HFFc6 (cell line): ENCODE data around the gene FHAD1. TPM values are rescaled to one million over a fixed set of nuclear protein-coding genes. Genes with fewer than 3 reads are reported as not detected.

ENCODE experiments used
- DNase-seq: peaks from one replicate; pipeline ENCODE4 v3.0.0-alpha.2; 2018
- H3K27ac Mint-ChIP-seq: 2 replicates; pipeline ENCODE4 v1.8.0; 2020; ENCODE audit warnings: mild to moderate bottlenecking, mixed read lengths
- H3K27me3 Mint-ChIP-seq: 2 replicates; pipeline ENCODE4 v1.8.0; 2021; ENCODE audit warnings: mild to moderate bottlenecking, moderate library complexity, mixed read lengths; ENCODE audit not compliant: insufficient read depth
- H3K36me3 Mint-ChIP-seq: 2 replicates; pipeline ENCODE4 v1.8.0; 2021; ENCODE audit warnings: low read depth, mixed read lengths
- H3K4me1 Mint-ChIP-seq: 2 replicates; pipeline ENCODE4 v1.8.0; 2020; ENCODE audit warnings: low read depth, mixed read lengths
- H3K4me3 Mint-ChIP-seq: 2 replicates; pipeline ENCODE4 v1.8.0; 2020; ENCODE audit warnings: mild to moderate bottlenecking, moderate library complexity, mixed read lengths
- H3K9me3 Mint-ChIP-seq: 2 replicates; pipeline ENCODE4 v1.8.0; 2020; ENCODE audit warnings: mild to moderate bottlenecking, mixed read lengths
- total RNA-seq, 6 experiments: library from RNA; stranded (reverse); fragmentation: NEBNext Ultra II Directional; extraction: Animal tissue kit (Norgen Biotek cat#: 25700); gene quantifications; 2 replicates in 1 of 6; 3 replicates in 5 of 6; pipeline ENCODE4 v1.2.3, GENCODE V29; 2021
- TF ChIP-seq, protein P1 (sequence below): fragments of 200-600 bp; sonication (generic); IDR thresholded peaks from 2 replicates; pipeline ENCODE4 v1.5.0; 2021; ENCODE audit warnings: antibody characterized with exemption, mild to moderate bottlenecking

FHAD1 gene
- total RNA-seq, 6 experiments from 2014 or later = 0.16 to 0.25 TPM; not detected in 4

- peaks cover 31% of the 10 kb centered on the region for H3K4me1 Mint-ChIP-seq
- H3K27me3 Mint-ChIP-seq = peaks cover 7% of the 10 kb centered on the region; the same call in 1 of the 2 replicates
- no peak overlapping the region for H3K27ac Mint-ChIP-seq
- no peak overlapping the region for H3K4me3 Mint-ChIP-seq
- H3K36me3 Mint-ChIP-seq = peaks cover 5% of the 10 kb centered on the region
- DNase-seq = no peak
- TF ChIP-seq, protein P1, sequence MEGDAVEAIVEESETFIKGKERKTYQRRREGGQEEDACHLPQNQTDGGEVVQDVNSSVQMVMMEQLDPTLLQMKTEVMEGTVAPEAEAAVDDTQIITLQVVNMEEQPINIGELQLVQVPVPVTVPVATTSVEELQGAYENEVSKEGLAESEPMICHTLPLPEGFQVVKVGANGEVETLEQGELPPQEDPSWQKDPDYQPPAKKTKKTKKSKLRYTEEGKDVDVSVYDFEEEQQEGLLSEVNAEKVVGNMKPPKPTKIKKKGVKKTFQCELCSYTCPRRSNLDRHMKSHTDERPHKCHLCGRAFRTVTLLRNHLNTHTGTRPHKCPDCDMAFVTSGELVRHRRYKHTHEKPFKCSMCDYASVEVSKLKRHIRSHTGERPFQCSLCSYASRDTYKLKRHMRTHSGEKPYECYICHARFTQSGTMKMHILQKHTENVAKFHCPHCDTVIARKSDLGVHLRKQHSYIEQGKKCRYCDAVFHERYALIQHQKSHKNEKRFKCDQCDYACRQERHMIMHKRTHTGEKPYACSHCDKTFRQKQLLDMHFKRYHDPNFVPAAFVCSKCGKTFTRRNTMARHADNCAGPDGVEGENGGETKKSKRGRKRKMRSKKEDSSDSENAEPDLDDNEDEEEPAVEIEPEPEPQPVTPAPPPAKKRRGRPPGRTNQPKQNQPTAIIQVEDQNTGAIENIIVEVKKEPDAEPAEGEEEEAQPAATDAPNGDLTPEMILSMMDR = no peak
- H3K9me3 Mint-ChIP-seq = no peaks in the 10 kb centered on the region
These were observed 85.5 kb downstream of the FHAD1 start for GRCh38 chr1:15332525-15332924.

DNA sequence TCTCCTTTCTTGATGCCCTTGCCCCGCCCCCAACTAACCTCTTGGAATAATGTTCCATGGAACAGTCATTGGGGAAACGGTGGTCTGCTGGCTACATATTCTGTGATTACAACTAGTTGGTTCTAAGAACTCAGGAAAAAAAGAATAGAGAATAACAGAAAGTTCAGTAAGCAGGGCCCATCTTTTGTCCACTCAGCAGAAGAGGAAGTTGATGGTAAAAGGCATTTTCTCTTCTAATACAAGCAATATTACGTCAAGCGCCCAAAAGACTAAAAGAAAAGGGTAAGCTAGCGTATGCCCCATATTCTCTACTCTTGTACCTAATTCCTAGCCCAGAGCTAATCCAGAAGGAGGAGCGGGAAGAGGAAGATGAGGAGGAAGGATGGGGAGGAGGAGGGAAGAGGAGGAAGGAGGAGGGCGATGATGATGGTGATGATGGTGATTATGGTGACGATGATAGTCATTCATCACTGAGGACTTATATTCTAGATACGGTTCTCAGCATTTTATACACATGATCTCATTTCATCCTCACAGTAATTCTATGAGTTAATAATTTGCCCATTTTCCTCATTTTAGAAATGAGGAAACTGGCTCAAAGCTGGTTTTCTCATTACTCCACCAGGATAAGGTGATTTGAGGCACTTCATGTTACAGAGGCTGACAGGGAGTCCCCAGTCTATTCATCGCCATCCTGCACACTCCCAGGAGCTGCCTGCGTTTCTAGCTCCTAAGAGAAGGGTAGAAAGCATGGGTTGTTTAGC, 86.1 kb downstream of the FHAD1 start:
- TF ChIP-seq, protein P1 = no peak
- DNase-seq = no peak
- Mint-ChIP-seq H3K9me3 (no peaks in the 10 kb centered on the region), H3K36me3 (peaks cover 9% of the 10 kb centered on the region), H3K4me1 (peaks cover 35% of the 10 kb centered on the region), H3K4me3 (no peak overlapping the region), H3K27ac (no peak overlapping the region), H3K27me3 (peaks cover 7% of the 10 kb centered on the region; the same call in 1 of the 2 replicates)

DNA sequence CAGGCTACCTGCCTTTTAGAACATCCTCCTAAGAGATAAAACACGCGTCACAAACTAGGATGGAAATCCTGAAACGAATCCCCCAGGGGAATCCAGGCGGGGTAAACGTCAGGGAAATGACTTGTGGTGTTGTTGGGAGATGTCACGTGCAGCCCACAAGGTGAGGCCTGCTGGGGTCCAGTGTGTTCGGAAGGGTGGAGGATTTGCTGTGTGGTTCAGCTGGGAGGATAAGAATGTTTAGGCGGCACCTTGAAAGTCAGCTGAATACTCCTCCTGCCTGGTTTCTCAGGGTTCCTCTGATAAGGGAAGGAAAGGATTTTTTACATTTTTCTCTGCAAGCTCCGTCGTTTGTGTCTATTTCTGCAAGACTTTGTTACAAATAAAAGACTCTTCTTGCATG, 88.0 kb downstream of the FHAD1 start:
- H3K4me1 Mint-ChIP-seq = peaks cover 39% of the 10 kb centered on the region
- TF ChIP-seq, protein P1 = no peak
- H3K4me3 Mint-ChIP-seq = no peak overlapping the region
- H3K36me3 Mint-ChIP-seq = peaks cover 14% of the 10 kb centered on the region
- H3K27me3 Mint-ChIP-seq = peaks cover 5% of the 10 kb centered on the region; the same call in 1 of the 2 replicates
- H3K9me3 Mint-ChIP-seq = no peaks in the 10 kb centered on the region
- H3K27ac Mint-ChIP-seq = no peak overlapping the region
- no peak for DNase-seq

- no peak for DNase-seq
- peaks cover 52% of the 10 kb centered on the region for H3K4me1 Mint-ChIP-seq
- H3K36me3 Mint-ChIP-seq = peaks cover 14% of the 10 kb centered on the region
- no peak overlapping the region for H3K4me3 Mint-ChIP-seq
- H3K27me3 Mint-ChIP-seq = peaks cover 3% of the 10 kb centered on the region; the same call in 1 of the 2 replicates
- TF ChIP-seq, protein P1 = no peak
- no peak overlapping the region; the same call in 1 of the 2 replicates for H3K27ac Mint-ChIP-seq
- H3K9me3 Mint-ChIP-seq = peaks cover 4% of the 10 kb centered on the region; the same call in 1 of the 2 replicates
These were observed 89.8 kb downstream of the FHAD1 start for GRCh38 chr1:15336866-15337265.

GRCh38 chr1:15337656-15338402, 90.8 kb downstream of the FHAD1 start:
- H3K27ac Mint-ChIP-seq = peak overlapping the region; percentile 95
- peak; percentile 87 for DNase-seq
- peaks cover 3% of the 10 kb centered on the region; the same call in 1 of the 2 replicates for H3K27me3 Mint-ChIP-seq
- H3K4me3 Mint-ChIP-seq = peak overlapping the region; percentile 79
- TF ChIP-seq, protein P1 = no peak
- H3K4me1 Mint-ChIP-seq = peaks cover 55% of the 10 kb centered on the region
- peaks cover 4% of the 10 kb centered on the region; the same call in 1 of the 2 replicates for H3K9me3 Mint-ChIP-seq
- H3K36me3 Mint-ChIP-seq = peaks cover 14% of the 10 kb centered on the region
